GM21381 (cell line): Measurements from ENCODE around the gene BCL2L2.

ENCODE experiments used
- ATAC-seq: cut with Tn5 transposase; IDR thresholded peaks from one replicate; pipeline ENCODE4 v1.9.1; 2021; ENCODE audit warnings: mild to moderate bottlenecking, moderate library complexity; ENCODE audit not compliant: unreplicated experiment

BCL2L2 gene

DNA sequence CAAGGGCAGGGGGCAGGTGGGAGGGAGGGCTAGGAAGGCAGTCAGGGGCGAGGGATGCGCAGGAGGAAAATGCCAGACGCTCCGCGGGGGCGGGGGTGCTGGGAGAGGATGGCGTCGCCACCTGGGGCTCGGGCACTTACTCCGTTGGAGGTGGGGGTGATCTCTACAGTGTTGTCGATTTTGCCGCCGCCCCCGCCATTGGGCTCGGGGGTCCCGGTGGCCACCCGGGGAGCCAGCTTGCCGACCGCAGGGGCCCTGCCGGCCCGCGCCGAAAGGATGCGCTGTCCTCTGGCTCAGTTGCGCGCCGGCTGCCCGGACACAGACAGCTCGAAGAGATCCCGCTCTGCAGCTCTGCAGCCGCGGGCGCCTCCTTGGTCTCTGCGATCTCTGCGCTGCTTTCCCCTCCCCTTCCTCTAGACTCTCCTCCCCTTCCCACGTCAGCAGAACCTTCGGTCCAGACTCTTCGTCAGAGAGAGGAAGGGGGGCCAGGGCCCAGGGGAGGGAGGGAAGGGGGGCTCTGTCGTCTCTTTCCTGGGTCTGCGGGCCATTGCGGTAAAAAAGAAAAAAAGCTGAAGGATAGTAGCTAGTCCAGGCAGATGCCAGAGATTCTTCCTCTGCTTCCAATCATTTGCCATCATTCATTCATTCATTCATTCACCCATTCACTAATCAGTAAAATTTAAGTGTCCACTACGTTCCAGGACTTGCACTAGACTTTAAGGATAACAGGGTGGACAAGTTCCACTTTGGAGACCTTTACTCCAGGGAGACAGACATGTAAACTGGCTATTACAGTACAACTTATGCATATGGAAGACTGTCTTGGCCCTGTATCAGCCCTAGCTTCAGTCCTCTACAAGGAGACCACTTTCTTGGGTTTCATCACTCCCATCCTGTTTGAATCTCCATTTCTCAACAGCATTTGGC, 46.1 kb downstream of the BCL2L2 start, which contains the start of gene SLC22A17:
SLC22A17 (minus strand) TSS at position 382 of the 927 bp plus-strand sequence.
- no peak for ATAC-seq

DNA sequence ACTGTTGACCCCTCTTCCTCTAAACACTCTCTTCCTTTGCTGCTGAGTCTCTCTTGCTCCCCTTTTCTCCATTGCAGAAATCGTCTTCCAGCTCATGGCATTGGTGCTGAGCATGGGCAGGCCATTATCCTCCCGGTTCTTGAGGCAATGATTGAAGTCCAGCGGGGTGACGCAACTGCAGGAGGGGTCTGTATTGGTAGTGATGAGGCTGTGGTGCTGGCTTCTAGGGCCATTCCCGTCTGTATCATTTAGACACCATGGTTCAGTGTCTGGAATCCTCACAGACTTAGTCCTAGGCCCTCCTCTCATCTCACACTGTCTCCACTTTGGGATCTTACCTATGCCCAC, 46.8 kb downstream of the BCL2L2 start:
- ATAC-seq = no peak

DNA sequence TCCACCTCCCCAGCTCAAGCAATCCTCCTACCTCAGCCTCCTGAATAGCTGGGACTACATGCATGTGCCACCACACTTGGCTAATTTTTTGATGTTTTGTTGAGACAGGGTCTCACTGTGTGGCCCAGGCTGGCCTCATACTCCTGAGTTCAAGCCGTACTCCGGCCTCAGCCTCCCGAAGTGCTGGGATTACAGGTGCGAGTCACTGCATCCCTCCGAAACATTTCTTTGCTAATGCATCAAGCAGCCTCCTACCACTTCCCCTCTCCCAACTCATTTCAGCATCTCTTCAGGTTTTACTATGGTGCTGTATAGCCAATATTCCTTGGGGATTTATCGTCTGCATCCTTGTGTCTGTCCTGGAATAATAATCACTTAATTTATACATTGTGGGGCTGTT, 48.4 kb downstream of the BCL2L2 start:
- ATAC-seq = no peak

DNA sequence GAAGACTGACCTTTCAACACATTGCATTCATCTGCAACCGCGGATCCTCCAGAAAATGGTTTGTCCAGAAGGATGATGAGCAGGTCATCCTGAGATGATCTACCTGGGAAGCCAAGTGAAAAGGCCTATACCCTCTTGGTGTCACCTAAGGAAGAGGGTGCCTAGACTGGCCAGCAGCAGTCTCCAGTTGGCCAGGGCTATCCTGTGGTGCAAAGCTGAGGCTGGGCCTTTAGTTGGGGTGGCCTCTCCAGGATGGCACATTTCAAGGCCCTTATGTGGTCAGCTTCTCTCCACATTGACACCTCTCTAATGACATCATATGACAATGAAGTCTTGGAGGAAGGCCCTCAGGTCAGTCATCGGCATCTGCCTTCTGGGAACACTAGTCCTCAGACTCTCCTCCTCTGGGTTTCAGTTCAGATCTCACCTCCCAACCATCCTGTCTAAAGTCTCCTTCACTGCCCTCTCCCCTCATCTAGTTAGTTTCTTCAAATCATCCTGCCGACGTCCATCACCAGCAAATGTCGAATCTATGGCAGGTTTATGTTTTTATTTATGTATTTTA, 49.3 kb downstream of the BCL2L2 start:
- ATAC-seq = no peak

DNA sequence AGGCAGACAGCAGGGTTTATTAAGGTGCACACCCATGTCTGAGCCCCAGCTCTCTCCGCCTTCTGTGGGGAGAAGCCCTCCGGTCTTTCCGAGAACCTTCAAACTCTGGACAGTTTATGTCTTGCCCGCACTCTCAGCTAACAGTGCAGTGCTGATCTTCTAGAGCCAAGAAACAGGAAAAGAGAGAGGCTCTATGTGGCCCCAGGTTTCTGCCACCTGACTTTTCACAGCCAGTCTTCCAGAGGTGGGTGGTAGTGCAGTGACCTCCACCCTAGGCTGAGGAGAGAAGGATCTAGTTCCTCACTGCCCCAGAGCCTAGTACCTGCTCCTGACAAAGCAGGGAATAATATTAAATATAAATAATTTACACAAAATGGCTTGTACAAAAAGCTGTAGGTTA, 50.0 kb downstream of the BCL2L2 start:
- ATAC-seq = no peak

DNA sequence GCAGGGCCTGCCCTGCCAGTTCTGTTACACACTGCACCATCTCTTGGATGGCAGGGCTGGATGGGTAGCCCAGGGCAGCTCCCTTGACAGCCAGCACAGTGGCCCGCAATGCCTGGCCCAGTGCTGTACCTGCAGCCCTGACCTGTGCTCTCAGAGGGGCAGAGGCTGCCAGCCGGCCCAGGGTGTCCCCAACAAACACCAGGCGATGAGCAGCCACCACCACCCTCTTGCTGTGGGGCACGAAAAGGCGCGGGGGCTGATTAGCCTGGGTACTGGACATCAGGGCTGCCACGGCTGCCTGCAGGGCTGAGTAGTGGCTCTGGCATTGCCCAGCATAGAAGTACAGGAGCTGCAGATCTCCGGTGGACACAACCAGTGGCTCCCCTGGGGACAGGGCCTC, 50.6 kb downstream of the BCL2L2 start:
- ATAC-seq = no peak

DNA sequence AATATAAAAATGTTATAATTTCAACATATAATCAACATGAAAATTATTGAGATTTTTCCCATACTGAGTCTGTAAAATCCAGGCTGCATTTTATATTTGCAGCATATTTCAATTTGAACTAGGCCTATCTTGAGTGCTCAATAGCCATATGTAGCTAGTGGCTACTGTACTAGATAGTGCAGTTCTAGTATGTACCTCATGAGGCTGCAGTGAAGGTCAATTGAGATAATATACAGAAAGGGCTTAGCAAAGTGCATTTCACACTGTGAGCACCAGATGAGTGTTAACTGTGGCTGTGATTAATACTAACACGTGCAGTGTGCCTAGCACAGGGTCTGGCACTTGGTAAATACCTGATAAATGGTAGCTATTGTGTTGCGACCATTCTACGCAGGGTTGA, 51.4 kb downstream of the BCL2L2 start:
- ATAC-seq = no peak

DNA sequence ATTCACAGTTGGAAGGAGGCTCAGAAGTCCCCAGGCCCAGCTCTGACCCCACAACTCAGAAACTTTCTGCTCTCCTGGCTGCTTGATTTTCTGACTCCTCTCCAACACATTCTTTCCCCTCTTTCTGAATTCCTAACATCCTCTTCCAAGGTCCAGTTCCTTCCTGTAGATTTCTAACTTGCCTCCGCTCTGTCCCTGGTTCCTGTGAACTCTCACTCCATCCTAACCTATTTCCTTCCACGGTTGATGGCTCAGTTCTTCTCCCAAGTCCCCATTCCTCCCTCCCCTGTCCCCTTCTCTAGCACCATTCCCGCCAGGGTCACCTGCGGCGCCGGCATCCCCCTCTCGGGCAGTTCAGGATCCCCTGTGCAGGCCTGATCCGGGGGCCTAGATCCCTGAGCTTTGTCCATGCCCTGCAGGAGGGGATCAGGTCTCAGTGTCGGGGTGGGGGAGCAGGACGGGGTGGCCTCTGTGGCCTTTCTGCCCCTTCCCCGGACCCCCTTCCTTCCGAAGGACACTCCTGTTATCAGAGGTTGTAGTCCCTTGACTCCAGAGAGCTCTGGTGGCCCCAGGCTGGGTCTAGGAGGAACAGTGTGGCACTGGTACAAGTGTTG, 52.0 kb downstream of the BCL2L2 start:
- ATAC-seq = no peak

DNA sequence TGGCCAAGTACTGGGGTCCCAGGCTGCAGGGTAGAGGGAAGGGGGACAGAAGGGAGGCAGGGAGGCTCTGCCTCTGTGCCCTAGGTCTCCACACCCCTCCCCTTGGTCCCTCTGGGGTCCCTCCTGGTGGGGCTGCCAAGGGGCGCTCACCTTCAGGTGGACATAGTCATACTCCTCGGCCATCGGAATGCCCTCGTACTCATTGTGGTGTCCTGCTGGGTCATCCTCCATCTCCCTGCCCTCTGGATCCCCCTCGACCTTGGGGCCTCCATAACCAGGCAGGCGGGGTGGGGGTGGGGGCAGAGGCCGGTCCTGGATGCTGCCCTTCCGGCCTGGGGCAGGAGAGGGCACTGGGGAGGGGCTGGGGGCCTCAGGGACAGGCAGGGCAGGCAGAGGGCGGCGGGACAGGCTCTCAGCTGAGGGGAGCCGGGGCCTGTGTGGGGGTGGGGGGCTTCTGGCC, 52.6 kb downstream of the BCL2L2 start:
- no peak for ATAC-seq

DNA sequence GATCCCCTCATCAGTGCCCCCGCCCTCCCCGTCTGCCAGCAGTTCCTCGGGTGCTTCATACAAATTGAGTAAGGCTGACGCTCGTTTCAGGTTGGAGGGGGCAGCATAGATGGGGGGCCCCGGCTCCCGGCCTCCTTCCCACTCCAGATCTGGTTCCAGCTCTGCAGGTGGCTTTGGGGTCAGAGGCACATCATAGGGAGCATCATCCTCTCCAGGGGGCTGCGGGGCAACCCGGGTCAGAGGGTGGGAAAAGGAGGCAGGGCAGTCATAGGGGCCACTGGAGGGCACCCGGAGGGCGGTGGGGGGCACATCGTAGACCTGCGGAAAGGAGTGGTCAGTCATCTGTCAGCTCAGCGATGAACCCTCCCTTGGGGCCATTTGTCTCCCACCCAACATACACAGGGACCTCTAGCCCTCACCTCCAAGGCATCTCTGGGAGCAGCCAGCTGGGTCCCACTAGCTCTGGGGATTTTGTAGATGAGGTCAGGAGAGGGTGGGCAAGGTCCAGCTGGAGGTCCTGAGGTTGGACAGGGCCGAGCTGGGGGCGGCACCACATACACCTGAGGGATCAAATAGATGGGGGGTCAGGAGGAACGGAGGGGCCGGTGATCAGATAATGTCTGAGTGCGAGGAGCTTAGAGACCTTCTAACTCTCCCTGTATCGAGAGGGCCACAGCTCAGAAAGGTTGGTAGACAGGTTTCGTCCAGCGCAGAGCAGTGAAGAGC, 53.3 kb downstream of the BCL2L2 start:
- no peak for ATAC-seq

DNA sequence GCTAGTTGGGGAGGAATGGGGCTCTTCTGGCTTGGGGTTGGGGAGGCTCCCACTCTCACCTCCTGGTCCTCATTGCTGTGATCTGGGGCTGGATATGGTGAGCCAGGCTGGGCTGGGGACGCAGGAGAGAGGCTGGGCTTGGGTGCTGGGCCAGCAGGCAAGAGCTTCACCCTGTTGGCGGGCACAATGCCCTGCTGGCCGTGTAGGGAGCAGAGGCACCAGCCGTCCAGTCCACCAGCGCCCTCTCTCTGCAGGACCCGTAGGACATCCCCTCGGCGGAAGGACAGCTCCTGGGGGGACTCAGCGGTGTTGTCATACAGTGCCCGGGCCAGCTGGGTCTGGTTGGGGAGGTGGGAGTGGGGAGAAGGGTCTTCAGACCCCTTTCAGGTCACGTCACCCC, 53.9 kb downstream of the BCL2L2 start:
- no peak for ATAC-seq

DNA sequence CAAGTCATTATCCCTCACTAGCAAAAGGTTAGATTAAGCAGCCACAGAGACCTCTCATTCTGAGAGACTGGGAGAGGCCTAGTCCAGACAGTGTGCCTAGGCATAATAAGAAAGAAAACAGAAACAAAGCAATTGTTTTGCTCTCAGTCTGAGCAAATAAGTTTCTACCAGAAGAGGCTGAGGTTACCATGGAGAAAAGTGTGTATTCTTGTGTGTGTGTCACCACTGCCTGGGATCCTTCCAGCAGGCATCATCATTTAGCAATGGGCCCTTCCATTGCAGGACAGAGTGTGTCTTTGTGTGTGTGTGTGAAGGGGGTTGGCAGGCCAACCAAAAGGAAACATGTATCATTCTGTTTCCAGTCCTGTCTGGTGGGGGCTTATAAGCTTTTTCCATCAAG, 54.7 kb downstream of the BCL2L2 start:
- ATAC-seq = no peak
